Liver (tissue), 9 donors: ENCODE results near the gene EN2. TPM values are rescaled to one million over a fixed set of nuclear protein-coding genes. Genes with fewer than 3 reads are reported as not detected.
A peak's percentile ranks its signal among the peaks of the same experiment; 100 is the strongest.

Experiments
- DNase-seq: peaks from one replicate; pipeline ENCODE4 v3.0.0-alpha.2; 2017; ENCODE audit warnings: low spot score
- H3K27ac ChIP-seq, 2 donors: one replicate each; pipeline ENCODE4 v1.7.0; 2013; ENCODE audit warnings: inconsistent platforms in 2 of 2, low read length in 2 of 2, control low read depth in 1 of 2, low read depth in 1 of 2, mild to moderate bottlenecking in 1 of 2
- H3K27me3 ChIP-seq, 4 donors: one replicate each; pipeline versions ENCODE4 v1.6.1 to v1.7.0; 2013; ENCODE audit warnings: low read length in 3 of 4, inconsistent platforms in 1 of 4, mild to moderate bottlenecking in 1 of 4, moderate library complexity in 1 of 4; ENCODE audit not compliant: control insufficient read depth in 4 of 4, insufficient read depth in 4 of 4
- H3K36me3 ChIP-seq, 4 donors: one replicate each; pipeline versions ENCODE4 v1.6.1 to v1.7.0; 2013; ENCODE audit warnings: low read length in 3 of 4, mild to moderate bottlenecking in 3 of 4, low read depth in 1 of 4, moderate library complexity in 1 of 4; ENCODE audit not compliant: control insufficient read depth in 4 of 4, insufficient read depth in 3 of 4
- H3K4me1 ChIP-seq, 4 donors: one replicate each; pipeline versions ENCODE4 v1.6.1 to v1.7.0; 2013; ENCODE audit warnings: low read length in 3 of 4, mild to moderate bottlenecking in 3 of 4, moderate library complexity in 1 of 4; ENCODE audit not compliant: control insufficient read depth in 4 of 4, insufficient read depth in 4 of 4
- H3K4me3 ChIP-seq, 3 donors: one replicate each; pipeline versions ENCODE4 v1.6.1 to v1.7.0; 2013; ENCODE audit warnings: low read length in 3 of 3, control low read depth in 1 of 3, low read depth in 1 of 3, mild to moderate bottlenecking in 1 of 3
- H3K9ac ChIP-seq, 2 donors: one replicate each; pipeline ENCODE4 v1.7.0; 2013; ENCODE audit warnings: low read length in 2 of 2, mild to moderate bottlenecking in 2 of 2, moderate library complexity in 2 of 2, control low read depth in 1 of 2, low read depth in 1 of 2
- H3K9me3 ChIP-seq, 4 donors: one replicate each; pipeline versions ENCODE4 v1.6.1 to v1.7.0; 2013; ENCODE audit warnings: low read length in 3 of 4; ENCODE audit not compliant: control insufficient read depth in 4 of 4
- ATF3 ChIP-seq: IDR thresholded peaks from 2 replicates; pipeline ENCODE4 v1.6.1; 2016; ENCODE audit warnings: antibody characterized with exemption
- CTCF ChIP-seq: fragments of 150-350 bp; IDR thresholded peaks from 2 replicates; pipeline ENCODE4 v1.5.1; 2017; ENCODE audit warnings: improper control_type of control experiment, low read depth, low read length; ENCODE audit not compliant: missing input control
- EGR1 ChIP-seq, 2 donors: IDR thresholded peaks; 2 replicates each; pipeline ENCODE4 v1.6.1; 2016 to 2018; ENCODE audit warnings: antibody characterized with exemption in 2 of 2, low read depth in 2 of 2
- FOXA1 ChIP-seq: IDR thresholded peaks from 2 replicates; pipeline ENCODE4 v1.6.1; 2016; ENCODE audit warnings: antibody characterized with exemption
- FOXA2 ChIP-seq: IDR thresholded peaks from 2 replicates; pipeline ENCODE4 v1.6.1; 2016; ENCODE audit warnings: antibody characterized with exemption
- GABPA ChIP-seq, 2 donors: IDR thresholded peaks in 1 of 2; conservative IDR thresholded peaks in 1 of 2; 2 replicates each; pipeline ENCODE4 v1.6.1; 2016; ENCODE audit warnings: antibody characterized with exemption in 2 of 2, mild to moderate bottlenecking in 1 of 2, moderate library complexity in 1 of 2
- HNF4A ChIP-seq, 2 donors: conservative IDR thresholded peaks; 2 replicates each; pipeline ENCODE4 v1.6.1; 2016; ENCODE audit warnings: antibody characterized with exemption in 2 of 2, mild to moderate bottlenecking in 2 of 2
- HNF4G ChIP-seq: IDR thresholded peaks from 2 replicates; pipeline ENCODE4 v1.6.1; 2016; ENCODE audit warnings: antibody characterized with exemption
- NR2F2 ChIP-seq: IDR thresholded peaks from 2 replicates; pipeline ENCODE4 v1.6.1; 2016; ENCODE audit warnings: antibody characterized with exemption
- RAD21 ChIP-seq, 2 donors: IDR thresholded peaks; 2 replicates each; pipeline ENCODE4 v1.6.1; 2016; ENCODE audit warnings: antibody characterized with exemption in 2 of 2, mild to moderate bottlenecking in 2 of 2
- RXRA ChIP-seq, 2 donors: IDR thresholded peaks; 2 replicates each; pipeline ENCODE4 v1.6.1; 2017 to 2018; ENCODE audit warnings: antibody characterized with exemption in 2 of 2, mild to moderate bottlenecking in 1 of 2
- SP1 ChIP-seq: IDR thresholded peaks from 2 replicates; pipeline ENCODE4 v1.6.1; 2018; ENCODE audit warnings: antibody characterized with exemption, mild to moderate bottlenecking
- TAF1 ChIP-seq: conservative IDR thresholded peaks from 2 replicates; pipeline ENCODE4 v1.6.1; 2016; ENCODE audit warnings: antibody characterized with exemption, mild to moderate bottlenecking
- YY1 ChIP-seq: IDR thresholded peaks from 2 replicates; pipeline ENCODE4 v1.6.1; 2016; ENCODE audit warnings: antibody characterized with exemption, mild to moderate bottlenecking
- ZBTB33 ChIP-seq: IDR thresholded peaks from 2 replicates; pipeline ENCODE4 v1.6.1; 2016; ENCODE audit warnings: antibody characterized with exemption
- WGBS: extraction: QIAGEN DNeasy Blood & Tissue Kit; methylation state at CpG from one replicate; pipeline ENCODE4 v1.1.7; 2013; 5-methylcytosine and 5-hydroxymethylcytosine counted together
- polyA plus RNA-seq, 2 donors: library from polyadenylated mRNA; stranded (reverse) in 1 of 2; unstranded in 1 of 2; fragments of 200-250 nt in 1 of 2; fragments of >200 nt in 1 of 2; fragmentation: Nextera tagmentation in 1 of 2; extraction: Ambion mirVana in 1 of 2; gene quantifications; one replicate each; pipeline versions ENCODE4 v1.2.1 to v1.2.3, GENCODE V29; 2013 to 2015
- total RNA-seq, 2 donors: library from RNA; depleted of rRNA; stranded (reverse); fragments of >200 nt; gene quantifications; one replicate each; pipeline ENCODE4 v1.2.3, GENCODE V29; 2014
- TF ChIP-seq, protein P1 (sequence below): IDR thresholded peaks from 2 replicates; pipeline ENCODE4 v1.6.1; 2016; ENCODE audit warnings: antibody characterized with exemption, mild to moderate bottlenecking
- donor health status: healthy.
- donor health status: healthy.
- donor health status: healthy.
- donor health status: healthy.
- donor health status: healthy.

The EN2 gene
- total and polyA plus RNA-seq, 4 donors: under 0.01 TPM; not detected in 3

DNA sequence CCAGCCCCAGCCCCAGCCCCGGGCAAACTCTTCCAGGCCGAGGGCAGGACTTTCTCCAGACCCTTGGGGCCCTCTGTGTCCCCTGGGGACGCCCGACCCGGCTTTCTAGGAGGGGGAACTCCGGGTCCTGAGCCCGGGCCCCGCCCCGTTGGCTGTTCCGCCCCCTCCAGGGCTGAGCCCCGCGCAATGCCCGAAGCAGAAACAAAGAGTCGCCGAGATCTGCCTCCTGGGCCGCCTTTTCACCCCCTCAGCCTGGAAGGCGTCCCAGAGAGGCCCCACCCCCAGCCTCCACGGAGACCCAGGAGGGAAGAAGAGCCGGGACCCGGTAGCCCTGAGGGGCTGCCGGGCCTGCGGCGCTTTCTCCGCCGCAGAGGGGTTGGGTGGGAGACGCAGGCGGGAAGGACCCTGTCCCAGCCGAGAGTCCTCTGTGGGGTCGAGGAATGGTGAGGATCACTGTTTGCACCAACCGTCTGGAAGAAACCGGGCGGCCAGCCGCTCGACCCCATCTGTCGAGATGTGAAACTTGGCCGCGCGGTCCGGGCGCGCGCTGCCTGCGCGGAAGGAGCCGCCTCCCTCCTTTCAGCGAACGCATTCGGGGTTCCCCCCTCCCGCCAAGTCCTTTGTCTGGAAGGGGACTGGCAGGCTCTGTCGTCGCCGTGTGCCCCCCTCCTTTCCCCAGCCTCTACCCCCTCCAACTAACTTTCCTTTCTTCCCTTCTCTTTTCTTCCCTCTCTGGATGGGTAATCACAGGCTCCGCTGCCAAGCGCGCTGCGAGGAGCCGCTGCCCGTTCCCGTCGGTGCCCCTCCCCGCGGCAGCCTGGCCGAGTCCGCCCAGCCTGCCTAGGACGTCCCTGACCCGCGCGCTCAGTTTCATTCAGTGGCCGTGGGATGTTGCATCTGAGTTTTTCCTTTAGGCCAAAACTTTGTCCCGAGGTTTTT, 10.2 kb downstream of the EN2 start:
- Histone ChIP-seq H3K27ac (no peak overlapping the region), H3K9ac (no peak overlapping the region), H3K4me1 (peaks cover 6 to 23% (median 14%) of the 10 kb centered on the region in 4 donors), H3K36me3 (no peaks in the 10 kb centered on the region), H3K27me3 (peaks cover 11 to 49% (median 31%) of the 10 kb centered on the region in 4 donors), H3K9me3 (no peaks in the 10 kb centered on the region), H3K4me3 (peak overlapping the region in 1 of 3 donors; percentile 11)
- 3% methylated on average over 70 of the region's 70 CpGs for WGBS
- TF ChIP-seq HNF4A (conservative IDR thresholded peaks at IDR 0.05) (no peak), CTCF (no peak), ZBTB33 (no peak), RAD21 (IDR thresholded peaks at IDR 0.05) (no peak), FOXA2 (no peak), NR2F2 (no peak), HNF4G (no peak), TAF1 (no peak), ATF3 (no peak)
- TF ChIP-seq, protein P1, sequence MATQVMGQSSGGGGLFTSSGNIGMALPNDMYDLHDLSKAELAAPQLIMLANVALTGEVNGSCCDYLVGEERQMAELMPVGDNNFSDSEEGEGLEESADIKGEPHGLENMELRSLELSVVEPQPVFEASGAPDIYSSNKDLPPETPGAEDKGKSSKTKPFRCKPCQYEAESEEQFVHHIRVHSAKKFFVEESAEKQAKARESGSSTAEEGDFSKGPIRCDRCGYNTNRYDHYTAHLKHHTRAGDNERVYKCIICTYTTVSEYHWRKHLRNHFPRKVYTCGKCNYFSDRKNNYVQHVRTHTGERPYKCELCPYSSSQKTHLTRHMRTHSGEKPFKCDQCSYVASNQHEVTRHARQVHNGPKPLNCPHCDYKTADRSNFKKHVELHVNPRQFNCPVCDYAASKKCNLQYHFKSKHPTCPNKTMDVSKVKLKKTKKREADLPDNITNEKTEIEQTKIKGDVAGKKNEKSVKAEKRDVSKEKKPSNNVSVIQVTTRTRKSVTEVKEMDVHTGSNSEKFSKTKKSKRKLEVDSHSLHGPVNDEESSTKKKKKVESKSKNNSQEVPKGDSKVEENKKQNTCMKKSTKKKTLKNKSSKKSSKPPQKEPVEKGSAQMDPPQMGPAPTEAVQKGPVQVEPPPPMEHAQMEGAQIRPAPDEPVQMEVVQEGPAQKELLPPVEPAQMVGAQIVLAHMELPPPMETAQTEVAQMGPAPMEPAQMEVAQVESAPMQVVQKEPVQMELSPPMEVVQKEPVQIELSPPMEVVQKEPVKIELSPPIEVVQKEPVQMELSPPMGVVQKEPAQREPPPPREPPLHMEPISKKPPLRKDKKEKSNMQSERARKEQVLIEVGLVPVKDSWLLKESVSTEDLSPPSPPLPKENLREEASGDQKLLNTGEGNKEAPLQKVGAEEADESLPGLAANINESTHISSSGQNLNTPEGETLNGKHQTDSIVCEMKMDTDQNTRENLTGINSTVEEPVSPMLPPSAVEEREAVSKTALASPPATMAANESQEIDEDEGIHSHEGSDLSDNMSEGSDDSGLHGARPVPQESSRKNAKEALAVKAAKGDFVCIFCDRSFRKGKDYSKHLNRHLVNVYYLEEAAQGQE: no peak
- no peak for DNase-seq

- Histone ChIP-seq H3K9me3 (no peaks in the 10 kb centered on the region), H3K4me3 (no peak overlapping the region), H3K9ac (no peak overlapping the region), H3K27ac (no peak overlapping the region), H3K36me3 (no peaks in the 10 kb centered on the region), H3K4me1 (peaks cover 6 to 23% (median 14%) of the 10 kb centered on the region in 4 donors), H3K27me3 (peaks cover 12 to 46% (median 29%) of the 10 kb centered on the region in 4 donors)
- no peak for DNase-seq
- 16% methylated on average over 10 of the region's 10 CpGs for WGBS
- TF ChIP-seq, protein P1: no peak
- TF ChIP-seq SP1 (no peak), RXRA (IDR thresholded peaks at IDR 0.05) (no peak), HNF4A (conservative IDR thresholded peaks at IDR 0.05) (no peak), GABPA (IDR thresholded peaks at IDR 0.05 in 1 of 2, conservative IDR thresholded peaks at IDR 0.05 in 1 of 2) (no peak), NR2F2 (no peak), YY1 (no peak), TAF1 (no peak), ZBTB33 (no peak), FOXA1 (no peak), EGR1 (IDR thresholded peaks at IDR 0.05; ENCODE audit: low read depth in 2 of 2) (no peak)
Observed at GRCh38 chr7:155468785-155469148, 10.8 kb downstream of the EN2 start.
